Hepatocyte (in vitro differentiated cells): ENCODE data around the gene CRIM1. TPM values are rescaled to one million over a fixed set of nuclear protein-coding genes. Genes with fewer than 3 reads are reported as not detected.

Experiments
- DNase-seq: peaks from one replicate; pipeline ENCODE4 v3.0.0-alpha.2; 2016; ENCODE audit warnings: low spot score
- H2AFZ ChIP-seq: fragments of 200-600 bp; sonication (generic); 2 replicates; pipeline ENCODE4 v1.6.0; 2016; ENCODE audit warnings: antibody characterized with exemption, mild to moderate bottlenecking
- H3K27ac ChIP-seq: fragments of 200-600 bp; sonication (generic); 2 replicates; pipeline ENCODE4 v1.5.1; 2016; ENCODE audit warnings: mild to moderate bottlenecking
- H3K27me3 ChIP-seq: fragments of 200-600 bp; sonication (generic); 2 replicates; pipeline ENCODE4 v1.6.1; 2016
- H3K36me3 ChIP-seq: fragments of 200-600 bp; sonication (generic); replicated peaks from 2 replicates; pipeline ENCODE4 v1.5.1; 2016; ENCODE audit warnings: low read depth; ENCODE audit not compliant: insufficient read depth
- H3K4me1 ChIP-seq: fragments of 200-600 bp; sonication (generic); 2 replicates; pipeline ENCODE4 v1.5.1; 2016; ENCODE audit warnings: mild to moderate bottlenecking, moderate library complexity; ENCODE audit not compliant: insufficient read depth
- H3K4me2 ChIP-seq: fragments of 200-600 bp; sonication (generic); 2 replicates; pipeline ENCODE4 v1.6.0; 2016
- H3K4me3 ChIP-seq: fragments of 200-600 bp; sonication (generic); 2 replicates; pipeline ENCODE4 v1.5.1; 2016; ENCODE audit warnings: mild to moderate bottlenecking
- H3K79me2 ChIP-seq: fragments of 200-600 bp; sonication (generic); 2 replicates; pipeline ENCODE4 v1.6.0; 2017; ENCODE audit warnings: mild to moderate bottlenecking
- H3K9me2 ChIP-seq: fragments of 200-600 bp; sonication (generic); replicated peaks from 2 replicates; pipeline ENCODE4 v1.6.0; 2017; ENCODE audit warnings: mild to moderate bottlenecking; ENCODE audit not compliant: insufficient read depth
- H3K9me3 ChIP-seq: fragments of 200-600 bp; sonication (generic); 2 replicates; pipeline ENCODE4 v1.5.1; 2016; ENCODE audit warnings: low read depth, mild to moderate bottlenecking
- H4K20me1 ChIP-seq: fragments of 200-600 bp; sonication (generic); 2 replicates; pipeline ENCODE4 v1.6.0; 2016; ENCODE audit warnings: mild to moderate bottlenecking; ENCODE audit not compliant: insufficient read depth, poor library complexity, severe bottlenecking
- EZH2 ChIP-seq: fragments of 200-600 bp; sonication (generic); IDR thresholded peaks from 2 replicates; pipeline ENCODE4 v1.6.1; 2016; ENCODE audit warnings: antibody characterized with exemption, mild to moderate bottlenecking, borderline replicate concordance
- EZH2phosphoT487 ChIP-seq: fragments of 200-600 bp; sonication (generic); IDR thresholded peaks from one replicate; pipeline ENCODE4 v1.6.1; 2018; ENCODE audit warnings: antibody characterized with exemption, mild to moderate bottlenecking, low read depth, moderate library complexity; ENCODE audit not compliant: unreplicated experiment, severe bottlenecking
- WGBS: methylation state at CpG from one replicate; pipeline ENCODE4 v1.1.6; 2016; ENCODE audit warnings: low lambda C conversion rate; ENCODE audit errors: missing lambda C conversion rate; 5-methylcytosine and 5-hydroxymethylcytosine counted together
- polyA plus RNA-seq: library from polyadenylated mRNA; unstranded; fragments of >200 nt; fragmentation: Nextera tagmentation; extraction: Ambion mirVana; gene quantifications from 2 replicates; pipeline ENCODE4 v1.2.1, GENCODE V29; 2016
- total RNA-seq: library from RNA; depleted of rRNA; stranded (reverse); fragments of >200 nt; gene quantifications from 2 replicates; pipeline ENCODE4 v1.2.3, GENCODE V29; 2014
- TF ChIP-seq, protein P1 (sequence below): fragments of 200-600 bp; sonication (generic); IDR thresholded peaks from 2 replicates; pipeline ENCODE4 v1.5.1; 2016; ENCODE audit warnings: antibody characterized with exemption, mild to moderate bottlenecking; ENCODE audit not compliant: poor library complexity

The CRIM1 gene
- total and polyA plus RNA-seq, 2 experiments from 2014 or later = 23.0 to 40.8 TPM

DNA sequence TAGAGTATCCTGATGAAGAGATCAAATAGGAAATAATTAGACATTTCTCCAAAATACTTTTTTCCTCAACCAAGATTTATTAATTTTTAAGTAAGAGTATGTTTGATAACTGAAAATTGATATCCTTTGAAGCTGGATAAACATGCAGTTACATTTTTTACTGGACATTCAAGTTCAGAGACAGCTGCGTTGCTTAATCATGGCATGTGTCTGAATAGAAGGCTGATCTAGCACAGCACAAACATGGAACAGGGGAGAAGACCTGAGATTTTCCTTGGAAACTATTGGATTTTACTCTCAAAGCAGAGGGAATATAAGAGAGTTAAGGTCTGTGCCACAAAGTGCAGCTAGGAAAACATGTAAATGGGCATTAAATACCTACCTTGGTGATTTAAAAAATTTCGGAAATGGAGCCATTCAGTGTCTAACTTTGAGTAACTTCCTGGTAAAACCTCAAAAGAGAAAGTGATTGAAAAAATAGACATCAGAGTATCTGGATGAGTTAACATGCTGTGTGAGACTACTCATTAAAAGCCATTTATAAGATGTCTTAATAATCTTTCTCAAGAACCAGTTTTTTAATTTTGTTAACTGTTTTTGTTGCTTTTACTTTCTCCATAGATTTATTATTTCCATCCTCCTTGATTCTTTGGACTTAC lies 31.8 kb downstream of the CRIM1 start:
- H3K9me3 ChIP-seq = no peaks in the 10 kb centered on the region
- no peak for DNase-seq
- H3K27me3 ChIP-seq = no peaks in the 10 kb centered on the region
- 91% methylated on average over 2 of the region's 2 CpGs for whole genome bisulfite sequencing
- H3K4me1 ChIP-seq = peaks cover 21% of the 10 kb centered on the region
- H3K4me3 ChIP-seq = no peak overlapping the region
- no peak overlapping the region for H2AFZ ChIP-seq
- no peaks in the 10 kb centered on the region for H3K9me2 ChIP-seq
- no peaks in the 10 kb centered on the region for H4K20me1 ChIP-seq
- no peak overlapping the region for H3K27ac ChIP-seq
- H3K79me2 ChIP-seq = peaks cover 56% of the 10 kb centered on the region
- TF ChIP-seq, protein P1, sequence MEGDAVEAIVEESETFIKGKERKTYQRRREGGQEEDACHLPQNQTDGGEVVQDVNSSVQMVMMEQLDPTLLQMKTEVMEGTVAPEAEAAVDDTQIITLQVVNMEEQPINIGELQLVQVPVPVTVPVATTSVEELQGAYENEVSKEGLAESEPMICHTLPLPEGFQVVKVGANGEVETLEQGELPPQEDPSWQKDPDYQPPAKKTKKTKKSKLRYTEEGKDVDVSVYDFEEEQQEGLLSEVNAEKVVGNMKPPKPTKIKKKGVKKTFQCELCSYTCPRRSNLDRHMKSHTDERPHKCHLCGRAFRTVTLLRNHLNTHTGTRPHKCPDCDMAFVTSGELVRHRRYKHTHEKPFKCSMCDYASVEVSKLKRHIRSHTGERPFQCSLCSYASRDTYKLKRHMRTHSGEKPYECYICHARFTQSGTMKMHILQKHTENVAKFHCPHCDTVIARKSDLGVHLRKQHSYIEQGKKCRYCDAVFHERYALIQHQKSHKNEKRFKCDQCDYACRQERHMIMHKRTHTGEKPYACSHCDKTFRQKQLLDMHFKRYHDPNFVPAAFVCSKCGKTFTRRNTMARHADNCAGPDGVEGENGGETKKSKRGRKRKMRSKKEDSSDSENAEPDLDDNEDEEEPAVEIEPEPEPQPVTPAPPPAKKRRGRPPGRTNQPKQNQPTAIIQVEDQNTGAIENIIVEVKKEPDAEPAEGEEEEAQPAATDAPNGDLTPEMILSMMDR = no peak
- TF ChIP-seq EZH2phosphoT487 = no peak
- TF ChIP-seq EZH2 = no peak
- no peaks in the 10 kb centered on the region for H3K36me3 ChIP-seq
- H3K4me2 ChIP-seq = no peak overlapping the region

DNA sequence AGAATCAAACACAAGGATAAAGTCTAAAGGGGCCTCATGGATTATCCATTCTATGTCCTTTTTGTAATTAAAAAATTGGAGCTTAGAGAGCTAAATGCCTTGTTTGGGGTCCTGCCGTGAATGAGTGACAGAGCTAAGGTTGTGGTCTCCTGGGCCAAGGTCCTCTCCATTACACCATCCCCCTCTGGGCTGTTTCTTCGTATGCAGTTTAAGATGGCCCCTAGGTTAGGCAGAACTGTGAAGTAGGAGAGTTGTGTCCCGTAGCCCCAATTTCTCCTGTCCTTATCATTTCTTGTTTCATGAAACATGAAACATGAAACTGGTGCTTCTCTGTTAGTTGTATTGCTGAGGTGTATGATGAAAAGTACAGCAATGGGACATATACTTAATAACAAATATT lies 32.9 kb downstream of the CRIM1 start:
- 77% methylated on average over 3 of the region's 3 CpGs for WGBS
- Histone ChIP-seq H3K4me2 (peak overlapping the region; percentile 67), H3K9me3 (no peaks in the 10 kb centered on the region), H4K20me1 (no peaks in the 10 kb centered on the region), H3K27ac (peak overlapping the region; percentile 71), H3K36me3 (no peaks in the 10 kb centered on the region), H3K79me2 (peaks cover 58% of the 10 kb centered on the region), H3K9me2 (no peaks in the 10 kb centered on the region), H2AFZ (peak overlapping the region; percentile 5), H3K4me1 (peaks cover 21% of the 10 kb centered on the region), H3K4me3 (no peak overlapping the region), H3K27me3 (no peaks in the 10 kb centered on the region)
- TF ChIP-seq, protein P1 = no peak
- TF ChIP-seq EZH2 (no peak), EZH2phosphoT487 (no peak)
- DNase-seq = no peak

DNA sequence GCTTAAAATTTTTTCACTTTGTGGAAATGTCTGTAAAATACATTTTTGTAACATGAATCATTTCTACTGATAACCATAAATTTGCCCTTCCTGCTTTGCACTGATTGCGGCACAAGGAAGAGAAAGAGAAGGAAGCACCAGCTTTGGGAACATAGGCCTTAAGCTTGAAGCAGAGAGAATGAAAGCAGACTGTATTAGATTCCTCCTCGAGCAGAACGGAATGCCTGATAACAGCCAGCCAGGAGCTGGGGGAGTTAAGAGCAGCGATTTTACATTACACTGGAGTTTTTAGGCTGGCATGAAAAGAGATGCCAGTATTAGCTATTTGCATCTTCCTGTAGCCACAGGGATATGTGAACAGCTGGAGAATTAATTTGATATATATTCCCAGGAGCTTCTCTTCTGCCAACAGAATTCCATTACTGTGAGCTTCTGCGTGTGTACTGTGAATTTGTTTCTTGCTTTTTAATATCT lies 33.5 kb downstream of the CRIM1 start:
- 24% methylated on average over 5 of the region's 5 CpGs for WGBS
- H3K9me3 ChIP-seq = no peaks in the 10 kb centered on the region
- no peak overlapping the region for H3K4me3 ChIP-seq
- peak overlapping the region; percentile 67 for H3K4me2 ChIP-seq
- no peaks in the 10 kb centered on the region for H4K20me1 ChIP-seq
- TF ChIP-seq EZH2 = no peak
- TF ChIP-seq, protein P1 = no peak
- no peak for TF ChIP-seq EZH2phosphoT487
- H3K79me2 ChIP-seq = peaks cover 59% of the 10 kb centered on the region
- peak overlapping the region; percentile 5 for H2AFZ ChIP-seq
- DNase-seq = peak; percentile 31
- H3K9me2 ChIP-seq = no peaks in the 10 kb centered on the region
- H3K27ac ChIP-seq = peak overlapping the region; percentile 71
- no peaks in the 10 kb centered on the region for H3K27me3 ChIP-seq
- no peaks in the 10 kb centered on the region for H3K36me3 ChIP-seq
- H3K4me1 ChIP-seq = peaks cover 21% of the 10 kb centered on the region

DNA sequence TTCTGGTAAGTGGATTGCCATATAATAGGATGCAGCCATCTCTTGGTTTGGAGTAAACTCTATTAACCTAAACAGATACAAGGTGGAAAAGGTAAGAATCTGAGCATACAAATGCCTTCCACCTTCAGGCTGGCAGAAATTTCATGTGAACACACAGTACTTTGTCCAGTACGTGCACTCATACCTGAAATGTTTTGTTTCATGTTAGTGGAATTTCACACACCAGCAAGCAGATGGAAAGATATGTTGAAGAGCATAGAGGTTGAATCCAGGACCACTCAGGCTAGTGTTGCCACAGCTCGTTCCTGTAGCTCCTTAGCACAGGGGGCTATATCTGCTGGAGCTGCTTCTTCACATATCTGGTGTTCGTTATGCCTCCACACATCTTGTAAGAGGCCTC lies 34.0 kb downstream of the CRIM1 start:
- peak overlapping the region; percentile 71 for H3K27ac ChIP-seq
- H3K27me3 ChIP-seq = no peaks in the 10 kb centered on the region
- no peak overlapping the region for H3K4me3 ChIP-seq
- H3K9me2 ChIP-seq = no peaks in the 10 kb centered on the region
- H4K20me1 ChIP-seq = no peaks in the 10 kb centered on the region
- no peaks in the 10 kb centered on the region for H3K36me3 ChIP-seq
- TF ChIP-seq, protein P1 = no peak
- TF ChIP-seq EZH2 (no peak), EZH2phosphoT487 (no peak)
- WGBS = 72% methylated on average over 3 of the region's 3 CpGs
- peaks cover 57% of the 10 kb centered on the region for H3K79me2 ChIP-seq
- DNase-seq = no peak
- no peaks in the 10 kb centered on the region for H3K9me3 ChIP-seq
- H3K4me1 ChIP-seq = peaks cover 21% of the 10 kb centered on the region
- peak overlapping the region; percentile 67 for H3K4me2 ChIP-seq
- H2AFZ ChIP-seq = no peak overlapping the region
